ENCODE data around the gene FOXN3. TPM values are rescaled to one million over a fixed set of nuclear protein-coding genes. Genes with fewer than 3 reads are reported as not detected.

FOXN3 gene
- polyA plus RNA-seq, 1 donor (not counting 4 experiments of a cell fraction or from before 2014, with no cell fraction given): 10.2 TPM

- dilution Hi-C loops (cut with MboI; ENCODE audit: extremely low pct_ligation_motif_present, low sequenced_read_pairs): no loop called here
- H3K9ac ChIP-seq (ENCODE audit: control insufficient read depth, extremely low read depth, insufficient read depth, low read length): no peak overlapping the region
- no peaks in the 10 kb centered on the region for H4K20me1 ChIP-seq (ENCODE audit: control insufficient read depth, extremely low read depth, insufficient read depth, low read length)
- H3K27me3 ChIP-seq (ENCODE audit: control insufficient read depth, extremely low read depth, insufficient read depth, low read length): no peaks in the 10 kb centered on the region
- FAIRE-seq (no peak), DNase-seq (ENCODE audit: low read depth, low spot score) (no peak)
- H3K27ac ChIP-seq (ENCODE audit: control insufficient read depth, insufficient read depth, low read length): no peak overlapping the region
- no peaks in the 10 kb centered on the region for H3K79me2 ChIP-seq (ENCODE audit: control insufficient read depth, insufficient read depth, low read length)
- no peak for TF ChIP-seq EZH2 (IDR thresholded peaks at IDR 0.05; ENCODE audit: low read length)
- TF ChIP-seq CTCF (optimal IDR thresholded peaks at IDR 0.05 in 1 of 3, IDR thresholded peaks at IDR 0.05 in 1 of 3, conservative IDR thresholded peaks at IDR 0.05 in 1 of 3; ENCODE audit: extremely low read depth in 1 of 3, insufficient read depth in 2 of 3, low read length in 3 of 3): no peak
- no peak overlapping the region for H2AFZ ChIP-seq (ENCODE audit: control insufficient read depth, low read length)
- no peak overlapping the region for H3K4me3 ChIP-seq (ENCODE audit: control insufficient read depth in 2 of 3, extremely low read depth in 1 of 3, insufficient read depth in 2 of 3, low read depth in 1 of 3, low read length in 3 of 3)
- no peaks in the 10 kb centered on the region for H3K9me3 ChIP-seq (ENCODE audit: control insufficient read depth, low read depth, low read length)
- no peak overlapping the region for H3K4me2 ChIP-seq (ENCODE audit: control insufficient read depth, extremely low read depth, insufficient read depth, low read depth, low read length)
- H3K9me1 ChIP-seq (ENCODE audit: control insufficient read depth, extremely low read depth, insufficient read depth, low read length): no peaks in the 10 kb centered on the region
- H3K4me1 ChIP-seq (ENCODE audit: control insufficient read depth, extremely low read depth, insufficient read depth, low read length): no peaks in the 10 kb centered on the region
- no peaks in the 10 kb centered on the region for H3K36me3 ChIP-seq (ENCODE audit: control insufficient read depth in 2 of 2, extremely low read depth in 1 of 2, insufficient read depth in 2 of 2, low read length in 2 of 2)
Measured at GRCh38 chr14:89327771-89328212, 89.2 kb downstream of the FOXN3 start.

- no peak for FAIRE-seq
- H3K4me3 ChIP-seq (ENCODE audit: control insufficient read depth in 2 of 3, extremely low read depth in 1 of 3, insufficient read depth in 2 of 3, low read depth in 1 of 3, low read length in 3 of 3): no peak overlapping the region
Measured at GRCh38 chr14:89325959-89326358, 91.1 kb downstream of the FOXN3 start.

More at GRCh38 chr14:89325959-89326358, 91.1 kb downstream of the FOXN3 start:
- H3K36me3 ChIP-seq (ENCODE audit: control insufficient read depth in 2 of 2, extremely low read depth in 1 of 2, insufficient read depth in 2 of 2, low read length in 2 of 2): no peaks in the 10 kb centered on the region
- no peaks in the 10 kb centered on the region for H4K20me1 ChIP-seq (ENCODE audit: control insufficient read depth, extremely low read depth, insufficient read depth, low read length)
- H3K9me3 ChIP-seq (ENCODE audit: control insufficient read depth, low read depth, low read length): no peaks in the 10 kb centered on the region
- dilution Hi-C loops (cut with MboI; ENCODE audit: extremely low pct_ligation_motif_present, low sequenced_read_pairs): no loop called here
- H3K4me1 ChIP-seq (ENCODE audit: control insufficient read depth, extremely low read depth, insufficient read depth, low read length): no peaks in the 10 kb centered on the region
- H3K27me3 ChIP-seq (ENCODE audit: control insufficient read depth, extremely low read depth, insufficient read depth, low read length): no peaks in the 10 kb centered on the region
- no peak for DNase-seq (ENCODE audit: low read depth, low spot score)
- H3K9me1 ChIP-seq (ENCODE audit: control insufficient read depth, extremely low read depth, insufficient read depth, low read length): no peaks in the 10 kb centered on the region
- TF ChIP-seq EZH2 (IDR thresholded peaks at IDR 0.05; ENCODE audit: low read length) (no peak), CTCF (optimal IDR thresholded peaks at IDR 0.05 in 1 of 3, IDR thresholded peaks at IDR 0.05 in 1 of 3, conservative IDR thresholded peaks at IDR 0.05 in 1 of 3; ENCODE audit: extremely low read depth in 1 of 3, insufficient read depth in 2 of 3, low read length in 3 of 3) (no peak)
- H3K27ac ChIP-seq (ENCODE audit: control insufficient read depth, insufficient read depth, low read length): no peak overlapping the region
- H3K79me2 ChIP-seq (ENCODE audit: control insufficient read depth, insufficient read depth, low read length): no peaks in the 10 kb centered on the region
- H3K4me2 ChIP-seq (ENCODE audit: control insufficient read depth, extremely low read depth, insufficient read depth, low read depth, low read length): no peak overlapping the region
- H3K9ac ChIP-seq (ENCODE audit: control insufficient read depth, extremely low read depth, insufficient read depth, low read length): no peak overlapping the region
- H2AFZ ChIP-seq (ENCODE audit: control insufficient read depth, low read length): no peak overlapping the region
